Mesenchymal stem cell (in vitro differentiated cells and primary cell): Measurements from ENCODE around the gene ABAT.

ENCODE experiments used
- DNase-seq: peaks from one replicate; pipeline ENCODE4 v3.0.0-alpha.2; 2013
- H2AFZ ChIP-seq: one replicate; pipeline ENCODE4 v1.6.1; 2013; ENCODE audit warnings: low read depth, mild to moderate bottlenecking, control low read depth, inconsistent platforms, low read length, moderate library complexity
- H2AK5ac ChIP-seq: 2 replicates; pipeline ENCODE4 v1.6.1; 2013; ENCODE audit warnings: low read length, moderate library complexity, mild to moderate bottlenecking, inconsistent platforms; ENCODE audit not compliant: severe bottlenecking
- H2BK120ac ChIP-seq: one replicate; pipeline ENCODE4 v1.6.1; 2013; ENCODE audit warnings: low read depth, mild to moderate bottlenecking, inconsistent platforms, low read length, moderate library complexity
- H2BK12ac ChIP-seq, 2 experiments: one replicate each; pipeline ENCODE4 v1.6.1; 2013; ENCODE audit warnings: inconsistent platforms in 2 of 2, low read length in 2 of 2, mild to moderate bottlenecking in 2 of 2, moderate library complexity in 2 of 2, control low read depth in 1 of 2
- H2BK15ac ChIP-seq: one replicate; pipeline ENCODE4 v1.6.1; 2013; ENCODE audit warnings: mild to moderate bottlenecking, low read depth, inconsistent platforms; ENCODE audit not compliant: poor library complexity, severe bottlenecking
- H2BK5ac ChIP-seq: 2 replicates; pipeline ENCODE4 v1.6.1; 2013; ENCODE audit warnings: low read depth, mild to moderate bottlenecking, low read length, control low read depth, inconsistent platforms; ENCODE audit not compliant: poor library complexity, severe bottlenecking
- H3K14ac ChIP-seq, 2 experiments: one replicate each; pipeline ENCODE4 v1.6.1; 2013; ENCODE audit warnings: inconsistent platforms in 2 of 2, low read length in 2 of 2, control low read depth in 1 of 2, mild to moderate bottlenecking in 1 of 2, moderate library complexity in 1 of 2
- H3K18ac ChIP-seq, 2 experiments: one replicate each; pipeline ENCODE4 v1.6.1; 2013; ENCODE audit warnings: inconsistent platforms in 2 of 2, low read length in 2 of 2, control low read depth in 1 of 2, low read depth in 1 of 2, mild to moderate bottlenecking in 1 of 2
- H3K23ac ChIP-seq, 2 experiments: one replicate each; pipeline ENCODE4 v1.6.1; 2013; ENCODE audit warnings: inconsistent platforms in 2 of 2, low read length in 2 of 2, mild to moderate bottlenecking in 2 of 2, moderate library complexity in 2 of 2, control low read depth in 1 of 2
- H3K27ac ChIP-seq: 2 replicates; pipeline ENCODE4 v1.5.1; 2013; ENCODE audit warnings: mild to moderate bottlenecking, moderate library complexity, low read length, control low read depth, inconsistent platforms; ENCODE audit not compliant: poor library complexity, severe bottlenecking
- H3K27me3 ChIP-seq, 2 experiments: 2 replicates each; pipeline versions ENCODE4 v1.6.1 to v1.7.0; 2013; ENCODE audit warnings: low read length in 2 of 2, mild to moderate bottlenecking in 2 of 2, moderate library complexity in 2 of 2, control low read depth in 1 of 2, inconsistent platforms in 1 of 2; ENCODE audit not compliant: control insufficient read depth in 1 of 2, insufficient read depth in 1 of 2
- H3K36me3 ChIP-seq, 2 experiments: 2 replicates each; pipeline versions ENCODE4 v1.6.1 to v1.7.0; 2013; ENCODE audit warnings: low read length in 2 of 2, control low read depth in 1 of 2, inconsistent platforms in 1 of 2, low read depth in 1 of 2, mild to moderate bottlenecking in 1 of 2; ENCODE audit not compliant: insufficient read depth in 2 of 2, control insufficient read depth in 1 of 2
- H3K4ac ChIP-seq, 2 experiments: one replicate each; pipeline ENCODE4 v1.6.1; 2013; ENCODE audit warnings: inconsistent platforms in 2 of 2, low read length in 2 of 2, mild to moderate bottlenecking in 2 of 2, moderate library complexity in 2 of 2, control low read depth in 1 of 2, low read depth in 1 of 2
- H3K4me1 ChIP-seq: 2 replicates; pipeline ENCODE4 v1.6.1; 2013; ENCODE audit warnings: low read depth, low read length, control low read depth; ENCODE audit not compliant: control insufficient read depth, insufficient read depth
- H3K4me2 ChIP-seq: 2 replicates; pipeline ENCODE4 v1.6.1; 2013; ENCODE audit warnings: low read length, mild to moderate bottlenecking, inconsistent platforms; ENCODE audit not compliant: poor library complexity, severe bottlenecking
- H3K4me3 ChIP-seq, 2 experiments: 2 replicates each; pipeline versions ENCODE4 v1.5.1 to v1.7.0; 2013; ENCODE audit warnings: low read length in 2 of 2, mild to moderate bottlenecking in 2 of 2, control low read depth in 1 of 2, low read depth in 1 of 2; ENCODE audit not compliant: insufficient read depth in 1 of 2
- H3K79me1 ChIP-seq: replicated peaks from 2 replicates; pipeline ENCODE4 v1.6.1; 2013; ENCODE audit warnings: mild to moderate bottlenecking, control low read depth, low read length, inconsistent platforms; ENCODE audit not compliant: poor library complexity, severe bottlenecking
- H3K9ac ChIP-seq: 2 replicates; pipeline ENCODE4 v1.7.0; 2013; ENCODE audit warnings: mild to moderate bottlenecking, low read length, moderate library complexity
- H3K9me3 ChIP-seq: 2 replicates; pipeline ENCODE4 v1.7.0; 2013; ENCODE audit warnings: mild to moderate bottlenecking, low read length; ENCODE audit not compliant: control insufficient read depth
- H4K8ac ChIP-seq: one replicate; pipeline ENCODE4 v1.6.1; 2013; ENCODE audit warnings: inconsistent platforms, mild to moderate bottlenecking, low read length, moderate library complexity
- H4K91ac ChIP-seq: one replicate; pipeline ENCODE4 v1.6.1; 2013; ENCODE audit warnings: mild to moderate bottlenecking, low read length, inconsistent platforms
- WGBS: methylation state at CpG from one replicate; pipeline ENCODE4 v1.1.7; 2013; ENCODE audit warnings: mixed read lengths; 5-methylcytosine and 5-hydroxymethylcytosine counted together

ABAT gene

DNA sequence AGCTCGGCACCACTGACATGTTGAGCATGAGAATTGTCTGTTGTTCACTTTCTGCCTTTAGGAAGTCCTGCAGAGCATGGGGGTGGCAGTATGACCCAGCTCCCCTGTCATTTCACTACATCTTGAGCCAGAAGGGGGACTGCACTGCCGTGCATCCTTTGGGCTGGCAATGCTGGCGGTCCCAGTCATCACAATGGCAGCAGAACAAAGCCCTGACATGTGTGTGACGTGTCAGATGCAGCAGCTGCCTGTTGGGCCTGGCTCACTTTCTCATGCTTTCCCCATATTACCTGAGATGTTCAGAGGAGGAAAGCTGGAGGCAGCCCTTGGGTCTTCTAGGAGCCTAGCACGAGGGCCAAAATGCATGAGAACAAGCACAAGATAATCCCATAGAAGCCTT, 6.3 kb upstream of the ABAT start:
- Histone ChIP-seq H3K9ac (no peak overlapping the region), H3K27ac (no peak overlapping the region), H2BK12ac (no peak overlapping the region), H4K8ac (no peak overlapping the region), H2AFZ (no peak overlapping the region), H2BK120ac (no peak overlapping the region), H2BK15ac (no peak overlapping the region), H3K4me1 (no peaks in the 10 kb centered on the region), H3K4me2 (no peak overlapping the region), H2BK5ac (no peak overlapping the region), H3K27me3 (peaks cover 0 to 12% of the 10 kb centered on the region in 2 experiments), H3K79me1 (no peaks in the 10 kb centered on the region), H2AK5ac (no peak overlapping the region), H3K4ac (no peak overlapping the region), H4K91ac (no peak overlapping the region), H3K9me3 (no peaks in the 10 kb centered on the region), H3K14ac (no peak overlapping the region), H3K18ac (no peak overlapping the region), H3K36me3 (no peaks in the 10 kb centered on the region), H3K23ac (no peak overlapping the region), H3K4me3 (no peak overlapping the region)
- 74% methylated on average over 5 of the region's 5 CpGs for WGBS
- no peak for DNase-seq

DNA sequence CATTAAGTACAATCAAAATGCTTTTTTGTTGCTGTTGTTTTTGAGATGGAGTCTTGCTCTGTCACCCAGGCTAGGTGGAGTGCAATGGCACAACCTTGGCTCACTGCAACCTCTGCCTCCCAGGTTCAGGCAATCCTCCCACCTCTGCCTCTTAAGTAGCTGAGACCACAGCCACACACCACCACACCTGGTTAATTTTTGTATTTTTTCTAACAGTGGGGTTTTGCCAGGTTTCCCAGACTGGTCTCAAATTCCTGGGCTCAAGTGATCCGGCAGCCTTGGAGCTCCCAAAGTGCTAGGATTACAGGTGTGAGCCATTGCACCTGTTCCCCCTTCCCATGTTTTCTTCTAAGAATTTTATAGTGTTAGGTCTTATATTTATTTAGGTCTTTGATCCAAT, 4.9 kb upstream of the ABAT start:
- no peak overlapping the region for H3K27ac ChIP-seq
- H3K4me2 ChIP-seq = no peak overlapping the region
- WGBS = 100% methylated on average over 1 of the region's 1 CpG
- H3K4me1 ChIP-seq = peaks cover 3% of the 10 kb centered on the region
- no peak overlapping the region for H3K14ac ChIP-seq
- peaks cover 0 to 17% of the 10 kb centered on the region in 2 experiments for H3K27me3 ChIP-seq
- H2AFZ ChIP-seq = no peak overlapping the region
- no peak overlapping the region for H3K23ac ChIP-seq
- H4K8ac ChIP-seq = no peak overlapping the region
- no peak overlapping the region for H3K18ac ChIP-seq
- no peak overlapping the region for H2BK12ac ChIP-seq
- H2BK15ac ChIP-seq = no peak overlapping the region
- no peak overlapping the region for H2AK5ac ChIP-seq
- H3K9ac ChIP-seq = no peak overlapping the region
- DNase-seq = no peak
- H3K36me3 ChIP-seq = no peaks in the 10 kb centered on the region
- no peak overlapping the region for H3K4ac ChIP-seq
- H2BK5ac ChIP-seq = no peak overlapping the region
- no peak overlapping the region for H2BK120ac ChIP-seq
- H3K79me1 ChIP-seq = no peaks in the 10 kb centered on the region
- H4K91ac ChIP-seq = no peak overlapping the region
- no peaks in the 10 kb centered on the region for H3K9me3 ChIP-seq
- H3K4me3 ChIP-seq = no peak overlapping the region

DNA sequence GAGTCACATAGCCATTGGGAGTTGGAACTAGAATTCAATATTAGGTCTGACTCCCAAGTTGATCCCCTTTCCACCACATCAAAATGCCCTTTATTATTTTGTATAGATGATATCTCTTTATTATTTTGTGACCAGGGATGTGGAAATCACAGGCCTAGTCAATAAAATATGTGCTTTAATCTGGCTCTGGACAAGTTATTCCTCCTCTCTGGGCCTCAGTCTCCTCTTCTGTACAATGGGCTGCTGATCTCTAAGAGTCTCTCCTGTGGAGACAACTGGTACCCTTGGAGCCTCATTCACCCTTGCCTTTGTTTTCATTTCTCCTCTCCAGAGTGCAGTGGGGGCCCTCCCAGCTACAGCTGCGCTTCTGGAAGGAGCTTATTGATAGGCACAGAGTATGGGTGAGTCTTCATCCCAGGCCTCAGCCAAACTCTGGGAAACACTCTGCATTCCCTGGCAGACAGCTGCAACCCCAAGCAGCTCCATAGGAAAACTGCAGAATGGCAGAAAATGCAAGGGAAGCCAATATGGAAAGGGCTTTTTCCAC, 4.3 kb upstream of the ABAT start:
- no peaks in the 10 kb centered on the region for H3K79me1 ChIP-seq
- no peak overlapping the region for H2BK120ac ChIP-seq
- no peak overlapping the region for H2AFZ ChIP-seq
- no peak overlapping the region for H3K27ac ChIP-seq
- no peak overlapping the region for H2BK15ac ChIP-seq
- no peak overlapping the region for H3K9ac ChIP-seq
- H4K91ac ChIP-seq = no peak overlapping the region
- H3K4me2 ChIP-seq = no peak overlapping the region
- H4K8ac ChIP-seq = no peak overlapping the region
- peaks cover 8% of the 10 kb centered on the region for H3K4me1 ChIP-seq
- H2BK12ac ChIP-seq = no peak overlapping the region
- peaks cover 1 to 20% of the 10 kb centered on the region in 2 experiments for H3K27me3 ChIP-seq
- no peak for DNase-seq
- no peak overlapping the region for H2BK5ac ChIP-seq
- H2AK5ac ChIP-seq = no peak overlapping the region
- H3K18ac ChIP-seq = no peak overlapping the region
- H3K9me3 ChIP-seq = no peaks in the 10 kb centered on the region
- no peak overlapping the region for H3K14ac ChIP-seq
- H3K36me3 ChIP-seq = no peaks in the 10 kb centered on the region
- WGBS = 38% methylated on average over 1 of the region's 1 CpG
- no peak overlapping the region for H3K4me3 ChIP-seq
- no peak overlapping the region for H3K4ac ChIP-seq
- no peak overlapping the region for H3K23ac ChIP-seq

DNA sequence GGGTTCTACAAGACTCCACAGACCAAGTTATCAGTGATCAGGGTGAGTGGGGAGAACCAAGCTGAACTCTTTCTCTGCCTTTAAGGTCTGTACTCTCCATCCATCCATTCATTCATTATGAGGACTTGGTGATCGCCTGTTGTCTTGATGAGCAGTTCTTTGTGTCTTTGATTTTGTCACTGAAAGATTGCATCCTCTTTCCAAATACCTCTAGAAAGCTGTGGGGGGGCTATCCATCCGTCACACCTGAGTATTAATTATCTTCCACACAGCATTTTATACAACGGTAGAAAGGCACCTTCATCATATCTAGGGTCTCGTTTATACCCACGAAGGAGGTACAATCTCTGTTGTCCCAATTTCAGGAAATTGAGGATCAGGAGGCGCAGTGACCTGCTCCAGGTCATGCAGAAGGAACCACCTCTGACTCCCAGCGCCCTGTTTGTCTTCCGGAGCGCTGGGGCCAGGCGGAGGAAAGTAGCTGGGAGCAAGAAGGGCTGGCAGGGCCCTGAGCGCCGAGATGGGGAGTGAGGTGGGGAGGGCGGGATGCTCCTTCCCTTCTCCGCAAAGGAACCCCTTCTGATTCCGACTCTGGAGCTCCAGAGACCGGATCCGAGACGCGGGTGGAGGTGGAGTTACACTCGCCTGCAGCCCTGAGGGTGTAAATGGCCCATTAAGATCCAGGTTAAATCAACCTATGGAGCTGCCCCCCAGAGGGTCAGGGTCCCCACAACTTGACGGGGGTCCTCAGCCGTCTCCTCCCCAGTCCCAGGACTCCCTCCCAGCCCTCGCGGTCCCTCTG, 605 bp upstream of the ABAT start:
- H3K4me2 ChIP-seq = peak overlapping the region; percentile 98
- H3K9me3 ChIP-seq = no peaks in the 10 kb centered on the region
- no peak for DNase-seq
- H3K9ac ChIP-seq = peak overlapping the region; percentile 65
- no peaks in the 10 kb centered on the region for H3K36me3 ChIP-seq
- H3K27ac ChIP-seq = no peak overlapping the region
- H3K4me1 ChIP-seq = peaks cover 13% of the 10 kb centered on the region
- H3K4ac ChIP-seq = no peak overlapping the region
- peak overlapping the region; percentile 8 for H4K8ac ChIP-seq
- H4K91ac ChIP-seq = no peak overlapping the region
- H2AK5ac ChIP-seq = no peak overlapping the region
- peaks cover 5 to 35% of the 10 kb centered on the region in 2 experiments for H3K27me3 ChIP-seq
- no peak overlapping the region for H2BK5ac ChIP-seq
- peaks cover 4% of the 10 kb centered on the region for H3K79me1 ChIP-seq
- no peak overlapping the region for H2BK120ac ChIP-seq
- no peak overlapping the region for H2BK12ac ChIP-seq
- H3K18ac ChIP-seq = no peak overlapping the region
- no peak overlapping the region for H3K23ac ChIP-seq
- peak overlapping the region; percentile 37 for H2BK15ac ChIP-seq
- no peak overlapping the region for H3K14ac ChIP-seq
- peak overlapping the region; percentile 59 to 80 for H3K4me3 ChIP-seq
- WGBS = 15% methylated on average over 22 of the region's 24 CpGs
- H2AFZ ChIP-seq = peak overlapping the region; percentile 54
